Astrocyte (in vitro differentiated cells and primary cell): ENCODE measurements around the gene CTBS. TPM values are rescaled to one million over a fixed set of nuclear protein-coding genes. Genes with fewer than 3 reads are reported as not detected.

ENCODE experiments used
- DNase-seq: peaks from one replicate; pipeline ENCODE4 v3.0.0-alpha.2; 2010; ENCODE audit warnings: low read depth
- FAIRE-seq: peaks from 2 replicates; lab custom pipeline; 2011; peaks lifted over from hg19 to GRCh38; lab: Jason Lieb, UNC
- H2AFZ ChIP-seq: 2 replicates; pipeline ENCODE4 v1.6.0; 2012; ENCODE audit warnings: low read depth, low read length, inconsistent platforms
- H3K27ac ChIP-seq: 2 replicates; pipeline ENCODE4 v1.5.1; 2011; ENCODE audit warnings: low read depth, low read length, inconsistent platforms
- H3K27me3 ChIP-seq: 2 replicates; pipeline ENCODE4 v1.6.0; 2011; ENCODE audit warnings: low read length, inconsistent platforms; ENCODE audit not compliant: insufficient read depth
- H3K36me3 ChIP-seq: 2 replicates; pipeline ENCODE4 v1.5.1; 2011; ENCODE audit warnings: low read length, inconsistent platforms; ENCODE audit not compliant: insufficient read depth
- H3K4me1 ChIP-seq: 2 replicates; pipeline ENCODE4 v1.5.1; 2011; ENCODE audit warnings: low read length, inconsistent platforms; ENCODE audit not compliant: insufficient read depth
- H3K4me2 ChIP-seq: 2 replicates; pipeline ENCODE4 v1.6.0; 2012; ENCODE audit warnings: low read length, inconsistent platforms
- H3K4me3 ChIP-seq: 2 replicates; pipeline ENCODE4 v1.5.1; 2011; ENCODE audit warnings: low read depth, mild to moderate bottlenecking, low read length, inconsistent platforms; ENCODE audit not compliant: insufficient read depth
- H3K79me2 ChIP-seq: 2 replicates; pipeline ENCODE4 v1.6.0; 2012; ENCODE audit warnings: mild to moderate bottlenecking, low read length, inconsistent platforms; ENCODE audit not compliant: insufficient read depth
- H3K9ac ChIP-seq: 2 replicates; pipeline ENCODE4 v1.6.0; 2012; ENCODE audit warnings: mild to moderate bottlenecking, low read length, inconsistent platforms
- H3K9me3 ChIP-seq: 2 replicates; pipeline ENCODE4 v1.5.1; 2012; ENCODE audit warnings: low read depth, mild to moderate bottlenecking, low read length, inconsistent platforms; ENCODE audit not compliant: insufficient read depth
- H4K20me1 ChIP-seq: 2 replicates; pipeline ENCODE4 v1.6.0; 2012; ENCODE audit warnings: low read length, inconsistent platforms; ENCODE audit not compliant: insufficient read depth
- H3K27ac Mint-ChIP-seq: one replicate; pipeline ENCODE4 v1.8.0; 2021; ENCODE audit warnings: mild to moderate bottlenecking, mixed read lengths; ENCODE audit not compliant: unreplicated experiment
- H3K27me3 Mint-ChIP-seq: one replicate; pipeline ENCODE4 v1.8.0; 2021; ENCODE audit warnings: low read depth, mixed read lengths; ENCODE audit not compliant: unreplicated experiment
- H3K36me3 Mint-ChIP-seq: one replicate; pipeline ENCODE4 v1.8.0; 2021; ENCODE audit warnings: low read depth, mixed read lengths; ENCODE audit not compliant: unreplicated experiment
- H3K4me1 Mint-ChIP-seq: one replicate; pipeline ENCODE4 v1.8.0; 2021; ENCODE audit warnings: low read depth, mixed read lengths; ENCODE audit not compliant: unreplicated experiment
- H3K4me3 Mint-ChIP-seq: one replicate; pipeline ENCODE4 v1.8.0; 2021; ENCODE audit warnings: mild to moderate bottlenecking, moderate library complexity, mixed read lengths; ENCODE audit not compliant: unreplicated experiment
- H3K9me3 Mint-ChIP-seq: one replicate; pipeline ENCODE4 v1.8.0; 2021; ENCODE audit warnings: mild to moderate bottlenecking, mixed read lengths; ENCODE audit not compliant: unreplicated experiment
- CTCF ChIP-seq: IDR thresholded peaks from 2 replicates; pipeline ENCODE4 v1.5.1; 2011; ENCODE audit warnings: low read depth, mild to moderate bottlenecking, inconsistent platforms, low read length, moderate library complexity; ENCODE audit not compliant: insufficient read depth
- EZH2 ChIP-seq: IDR thresholded peaks from 2 replicates; pipeline ENCODE4 v1.6.1; 2012; ENCODE audit warnings: mild to moderate bottlenecking, low read length, inconsistent platforms; ENCODE audit not compliant: insufficient read depth
- total RNA-seq: library from RNA; stranded (reverse); gene quantifications from 2 replicates; pipeline ENCODE4 v1.2.1, GENCODE V29; 2021

The CTBS gene
- total RNA-seq, 1 donor from 2014 or later: 16.9 TPM

GRCh38 chr1:84611796-84612195 is 37.6 kb upstream of the CTBS start:
- H3K4me3 Mint-ChIP-seq: no peak overlapping the region

DNA sequence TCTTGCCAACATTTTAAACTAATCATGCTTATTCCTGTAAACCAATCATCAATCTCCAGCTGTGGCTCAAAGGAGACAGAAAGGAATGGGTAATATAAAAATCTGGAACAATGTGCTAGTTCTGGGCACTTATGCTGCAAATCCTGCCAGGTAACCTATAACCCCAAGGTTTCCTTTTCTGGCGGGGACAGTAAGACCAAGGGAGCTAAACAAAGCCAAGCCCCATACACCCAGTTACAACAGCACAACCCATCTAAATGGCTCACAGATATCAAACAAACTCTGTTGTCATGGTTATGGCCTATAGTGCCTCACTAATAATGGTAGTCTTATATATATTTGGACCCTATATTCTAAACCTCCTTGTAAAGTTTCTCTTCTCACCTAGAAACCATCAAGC is 36.9 kb upstream of the CTBS start:
- DNase-seq (peak; percentile 30), FAIRE-seq (no peak)
- peaks cover 8% of the 10 kb centered on the region for H3K4me1 Mint-ChIP-seq
- peaks cover 3% of the 10 kb centered on the region for H3K36me3 Mint-ChIP-seq
- no peak overlapping the region for H3K4me3 Mint-ChIP-seq
- peaks cover 12% of the 10 kb centered on the region for H3K9me3 ChIP-seq
- H2AFZ ChIP-seq: no peak overlapping the region
- H3K9me3 Mint-ChIP-seq: peaks cover 25% of the 10 kb centered on the region
- no peak overlapping the region for H3K27ac ChIP-seq
- no peaks in the 10 kb centered on the region for H3K79me2 ChIP-seq
- no peak overlapping the region for H3K4me2 ChIP-seq
- no peak for TF ChIP-seq CTCF
- TF ChIP-seq EZH2: no peak
- no peaks in the 10 kb centered on the region for H3K36me3 ChIP-seq
- H4K20me1 ChIP-seq: no peaks in the 10 kb centered on the region
- no peak overlapping the region for H3K9ac ChIP-seq
- no peaks in the 10 kb centered on the region for H3K27me3 Mint-ChIP-seq
- H3K27me3 ChIP-seq: no peaks in the 10 kb centered on the region
- peak overlapping the region; percentile 36 for H3K27ac Mint-ChIP-seq
- no peaks in the 10 kb centered on the region for H3K4me1 ChIP-seq
- no peak overlapping the region for H3K4me3 ChIP-seq

More at GRCh38 chr1:84611796-84612195, 37.6 kb upstream of the CTBS start:
- no peaks in the 10 kb centered on the region for H3K36me3 ChIP-seq
- no peaks in the 10 kb centered on the region for H3K27me3 ChIP-seq
- TF ChIP-seq CTCF (no peak), EZH2 (no peak)
- H3K27ac Mint-ChIP-seq: peak overlapping the region; percentile 36
- no peaks in the 10 kb centered on the region for H4K20me1 ChIP-seq
- no peaks in the 10 kb centered on the region for H3K79me2 ChIP-seq
- no peaks in the 10 kb centered on the region for H3K27me3 Mint-ChIP-seq
- H3K36me3 Mint-ChIP-seq: no peaks in the 10 kb centered on the region
- peaks cover 8% of the 10 kb centered on the region for H3K4me1 Mint-ChIP-seq
- DNase-seq (peak; percentile 56), FAIRE-seq (no peak)
- peak overlapping the region; percentile 1 for H3K9ac ChIP-seq
- H3K4me2 ChIP-seq: peak overlapping the region; percentile 49
- no peak overlapping the region for H3K27ac ChIP-seq
- H2AFZ ChIP-seq: peak overlapping the region; percentile 54
- H3K4me3 ChIP-seq: no peak overlapping the region
- H3K9me3 Mint-ChIP-seq: peaks cover 20% of the 10 kb centered on the region
- no peaks in the 10 kb centered on the region for H3K4me1 ChIP-seq
- H3K9me3 ChIP-seq: peaks cover 12% of the 10 kb centered on the region

GRCh38 chr1:84606977-84607376 is 32.7 kb upstream of the CTBS start:
- Histone ChIP-seq H3K9ac (no peak overlapping the region), H3K36me3 (no peaks in the 10 kb centered on the region), H3K9me3 (no peaks in the 10 kb centered on the region), H2AFZ (no peak overlapping the region), H3K79me2 (no peaks in the 10 kb centered on the region), H3K4me1 (peaks cover 24% of the 10 kb centered on the region), H4K20me1 (no peaks in the 10 kb centered on the region), H3K4me2 (no peak overlapping the region), H3K4me3 (no peak overlapping the region), H3K27me3 (no peaks in the 10 kb centered on the region), H3K27ac (no peak overlapping the region)
- no peaks in the 10 kb centered on the region for H3K27me3 Mint-ChIP-seq
- TF ChIP-seq EZH2 (no peak), CTCF (no peak)
- no peak for DNase-seq
- H3K4me1 Mint-ChIP-seq: peaks cover 25% of the 10 kb centered on the region
- no peak overlapping the region for H3K4me3 Mint-ChIP-seq
- peaks cover 5% of the 10 kb centered on the region for H3K36me3 Mint-ChIP-seq
- FAIRE-seq: no peak
- H3K27ac Mint-ChIP-seq: no peak overlapping the region
- H3K9me3 Mint-ChIP-seq: peaks cover 24% of the 10 kb centered on the region
